Measurements from ENCODE around the gene CALHM3. TPM values are rescaled to one million over a fixed set of nuclear protein-coding genes. Genes with fewer than 3 reads are reported as not detected.

CALHM3 gene
- total RNA-seq, 1 experiment from 2014 or later = 0.13 TPM

DNA sequence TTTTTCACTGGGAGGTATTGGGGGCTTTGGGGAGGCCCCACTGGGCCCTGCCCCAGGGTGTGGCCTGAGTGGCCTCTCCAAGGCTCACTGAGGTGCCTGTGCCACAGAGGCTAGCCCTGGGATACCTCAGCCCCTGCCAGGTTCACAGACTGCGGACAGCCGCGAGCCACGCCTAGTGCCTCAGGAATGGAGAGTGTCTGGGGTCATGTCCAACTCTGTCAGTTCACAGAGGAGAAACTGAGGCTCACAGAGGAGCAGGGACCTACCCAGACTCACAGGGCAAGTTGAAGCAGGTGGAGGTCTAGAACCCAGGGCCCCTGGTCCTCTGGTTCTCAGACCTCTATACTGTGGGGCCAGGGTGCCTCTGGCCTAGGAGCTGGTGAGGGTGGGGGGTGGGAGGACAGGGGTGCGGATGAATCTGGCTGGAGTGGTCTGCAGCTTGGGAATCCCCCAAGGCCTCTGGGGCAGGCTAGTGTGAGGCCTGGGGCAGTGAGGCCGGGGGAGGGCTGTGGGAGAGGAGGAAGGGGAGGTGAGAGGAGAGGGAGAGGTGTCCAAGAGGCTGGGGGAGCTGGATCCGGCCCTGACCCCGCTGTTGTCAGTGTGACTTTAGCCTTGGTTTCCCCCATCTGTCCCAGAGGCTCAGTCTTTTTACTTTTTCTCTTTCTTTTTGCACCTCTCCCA is 34.5 kb upstream of the CALHM3 start (continued):
- TF ChIP-seq, protein P1, sequence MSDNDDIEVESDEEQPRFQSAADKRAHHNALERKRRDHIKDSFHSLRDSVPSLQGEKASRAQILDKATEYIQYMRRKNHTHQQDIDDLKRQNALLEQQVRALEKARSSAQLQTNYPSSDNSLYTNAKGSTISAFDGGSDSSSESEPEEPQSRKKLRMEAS (CRISPR knock-in tag; IDR thresholded peaks at IDR 0.05) = no peak
- TF ChIP-seq, protein P2, sequence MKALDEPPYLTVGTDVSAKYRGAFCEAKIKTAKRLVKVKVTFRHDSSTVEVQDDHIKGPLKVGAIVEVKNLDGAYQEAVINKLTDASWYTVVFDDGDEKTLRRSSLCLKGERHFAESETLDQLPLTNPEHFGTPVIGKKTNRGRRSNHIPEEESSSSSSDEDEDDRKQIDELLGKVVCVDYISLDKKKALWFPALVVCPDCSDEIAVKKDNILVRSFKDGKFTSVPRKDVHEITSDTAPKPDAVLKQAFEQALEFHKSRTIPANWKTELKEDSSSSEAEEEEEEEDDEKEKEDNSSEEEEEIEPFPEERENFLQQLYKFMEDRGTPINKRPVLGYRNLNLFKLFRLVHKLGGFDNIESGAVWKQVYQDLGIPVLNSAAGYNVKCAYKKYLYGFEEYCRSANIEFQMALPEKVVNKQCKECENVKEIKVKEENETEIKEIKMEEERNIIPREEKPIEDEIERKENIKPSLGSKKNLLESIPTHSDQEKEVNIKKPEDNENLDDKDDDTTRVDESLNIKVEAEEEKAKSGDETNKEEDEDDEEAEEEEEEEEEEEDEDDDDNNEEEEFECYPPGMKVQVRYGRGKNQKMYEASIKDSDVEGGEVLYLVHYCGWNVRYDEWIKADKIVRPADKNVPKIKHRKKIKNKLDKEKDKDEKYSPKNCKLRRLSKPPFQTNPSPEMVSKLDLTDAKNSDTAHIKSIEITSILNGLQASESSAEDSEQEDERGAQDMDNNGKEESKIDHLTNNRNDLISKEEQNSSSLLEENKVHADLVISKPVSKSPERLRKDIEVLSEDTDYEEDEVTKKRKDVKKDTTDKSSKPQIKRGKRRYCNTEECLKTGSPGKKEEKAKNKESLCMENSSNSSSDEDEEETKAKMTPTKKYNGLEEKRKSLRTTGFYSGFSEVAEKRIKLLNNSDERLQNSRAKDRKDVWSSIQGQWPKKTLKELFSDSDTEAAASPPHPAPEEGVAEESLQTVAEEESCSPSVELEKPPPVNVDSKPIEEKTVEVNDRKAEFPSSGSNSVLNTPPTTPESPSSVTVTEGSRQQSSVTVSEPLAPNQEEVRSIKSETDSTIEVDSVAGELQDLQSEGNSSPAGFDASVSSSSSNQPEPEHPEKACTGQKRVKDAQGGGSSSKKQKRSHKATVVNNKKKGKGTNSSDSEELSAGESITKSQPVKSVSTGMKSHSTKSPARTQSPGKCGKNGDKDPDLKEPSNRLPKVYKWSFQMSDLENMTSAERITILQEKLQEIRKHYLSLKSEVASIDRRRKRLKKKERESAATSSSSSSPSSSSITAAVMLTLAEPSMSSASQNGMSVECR (CRISPR knock-in tag; IDR thresholded peaks at IDR 0.05; ENCODE audit: borderline replicate concordance) = no peak
- TF ChIP-seq, protein P3, sequence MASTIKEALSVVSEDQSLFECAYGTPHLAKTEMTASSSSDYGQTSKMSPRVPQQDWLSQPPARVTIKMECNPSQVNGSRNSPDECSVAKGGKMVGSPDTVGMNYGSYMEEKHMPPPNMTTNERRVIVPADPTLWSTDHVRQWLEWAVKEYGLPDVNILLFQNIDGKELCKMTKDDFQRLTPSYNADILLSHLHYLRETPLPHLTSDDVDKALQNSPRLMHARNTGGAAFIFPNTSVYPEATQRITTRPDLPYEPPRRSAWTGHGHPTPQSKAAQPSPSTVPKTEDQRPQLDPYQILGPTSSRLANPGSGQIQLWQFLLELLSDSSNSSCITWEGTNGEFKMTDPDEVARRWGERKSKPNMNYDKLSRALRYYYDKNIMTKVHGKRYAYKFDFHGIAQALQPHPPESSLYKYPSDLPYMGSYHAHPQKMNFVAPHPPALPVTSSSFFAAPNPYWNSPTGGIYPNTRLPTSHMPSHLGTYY (CRISPR knock-in tag; IDR thresholded peaks at IDR 0.05) = no peak

DNA sequence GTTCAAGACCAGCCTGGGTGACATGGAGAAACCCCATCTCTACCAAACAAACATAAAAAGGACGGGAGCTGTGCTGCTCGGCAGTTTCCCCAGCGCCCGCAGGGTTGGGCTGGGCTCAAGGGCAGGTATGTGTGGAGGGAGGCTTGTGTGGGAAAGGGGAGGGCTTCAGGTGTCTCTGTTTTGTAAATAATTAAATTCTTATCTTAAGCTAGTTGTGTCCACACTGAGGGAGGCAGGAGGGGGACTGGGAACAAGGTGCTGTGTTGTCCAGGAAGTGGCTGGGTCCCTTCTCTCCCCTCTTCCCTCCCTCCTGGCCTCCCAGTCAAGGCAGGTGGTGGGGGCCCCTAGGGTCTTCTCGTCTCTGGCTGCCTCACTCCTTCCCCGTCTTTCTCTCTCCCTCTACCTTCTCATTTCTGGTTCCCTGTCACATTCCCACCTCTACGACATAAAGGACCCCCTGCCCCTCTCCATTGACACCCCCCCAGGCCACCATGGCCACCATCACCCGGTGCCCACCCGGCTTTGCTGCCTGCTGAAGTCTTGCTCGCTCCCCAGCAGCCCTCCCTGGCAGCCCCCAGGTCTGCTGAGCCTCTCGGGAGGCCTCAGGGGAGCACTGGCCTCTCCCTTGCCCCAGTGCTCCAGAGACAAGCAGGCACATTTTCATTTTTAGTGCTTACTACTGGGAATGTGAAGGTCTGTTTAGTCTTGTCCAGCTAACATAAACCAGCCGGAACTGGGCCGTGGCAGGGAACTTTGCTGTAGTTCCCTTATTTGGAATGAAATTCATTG is 33.7 kb upstream of the CALHM3 start:
- Mint-ChIP-seq H3K4me3 (no peak overlapping the region), H3K27ac (no peak overlapping the region), H3K27me3 (ENCODE audit: low read depth) (no peaks in the 10 kb centered on the region), H3K4me1 (peaks cover 6% of the 10 kb centered on the region), H3K36me3 (no peaks in the 10 kb centered on the region), H3K9me3 (no peaks in the 10 kb centered on the region)
- ChIA-PET POLR2A (no interaction called here), CTCF (interaction anchor here (2.0 kb wide), 1 partner anchor 30 kb away, joined by 6 read pairs; no protein-coding TSS in a partner anchor)
- DNase-seq (ENCODE audit: low spot score) (no peak), ATAC-seq (peak; percentile 29; the same call in 1 of the 2 replicates)
- TF ChIP-seq ATF1 (CRISPR knock-in tag; IDR thresholded peaks at IDR 0.05) (no peak), NR1H2 (CRISPR knock-in tag; IDR thresholded peaks at IDR 0.05) (no peak), ZNF317 (CRISPR knock-in tag; IDR thresholded peaks at IDR 0.05; ENCODE audit: borderline replicate concordance, low read depth) (no peak), ELF4 (CRISPR knock-in tag; IDR thresholded peaks at IDR 0.05; ENCODE audit: low read depth) (no peak), TEAD1 (CRISPR knock-in tag; IDR thresholded peaks at IDR 0.05) (no peak), NR3C1 (CRISPR knock-in tag; conservative IDR thresholded peaks at IDR 0.05; ENCODE audit: low read depth) (no peak), SP1 (CRISPR knock-in tag; conservative IDR thresholded peaks at IDR 0.05) (no peak), ZNF671 (CRISPR knock-in tag; IDR thresholded peaks at IDR 0.05) (no peak), FOXJ3 (CRISPR knock-in tag; IDR thresholded peaks at IDR 0.05; ENCODE audit: borderline replicate concordance) (no peak), EMX1 (CRISPR knock-in tag; IDR thresholded peaks at IDR 0.05) (no peak), FOXP1 (CRISPR knock-in tag; IDR thresholded peaks at IDR 0.05; ENCODE audit: borderline replicate concordance) (no peak)
- TF ChIP-seq, protein P4, sequence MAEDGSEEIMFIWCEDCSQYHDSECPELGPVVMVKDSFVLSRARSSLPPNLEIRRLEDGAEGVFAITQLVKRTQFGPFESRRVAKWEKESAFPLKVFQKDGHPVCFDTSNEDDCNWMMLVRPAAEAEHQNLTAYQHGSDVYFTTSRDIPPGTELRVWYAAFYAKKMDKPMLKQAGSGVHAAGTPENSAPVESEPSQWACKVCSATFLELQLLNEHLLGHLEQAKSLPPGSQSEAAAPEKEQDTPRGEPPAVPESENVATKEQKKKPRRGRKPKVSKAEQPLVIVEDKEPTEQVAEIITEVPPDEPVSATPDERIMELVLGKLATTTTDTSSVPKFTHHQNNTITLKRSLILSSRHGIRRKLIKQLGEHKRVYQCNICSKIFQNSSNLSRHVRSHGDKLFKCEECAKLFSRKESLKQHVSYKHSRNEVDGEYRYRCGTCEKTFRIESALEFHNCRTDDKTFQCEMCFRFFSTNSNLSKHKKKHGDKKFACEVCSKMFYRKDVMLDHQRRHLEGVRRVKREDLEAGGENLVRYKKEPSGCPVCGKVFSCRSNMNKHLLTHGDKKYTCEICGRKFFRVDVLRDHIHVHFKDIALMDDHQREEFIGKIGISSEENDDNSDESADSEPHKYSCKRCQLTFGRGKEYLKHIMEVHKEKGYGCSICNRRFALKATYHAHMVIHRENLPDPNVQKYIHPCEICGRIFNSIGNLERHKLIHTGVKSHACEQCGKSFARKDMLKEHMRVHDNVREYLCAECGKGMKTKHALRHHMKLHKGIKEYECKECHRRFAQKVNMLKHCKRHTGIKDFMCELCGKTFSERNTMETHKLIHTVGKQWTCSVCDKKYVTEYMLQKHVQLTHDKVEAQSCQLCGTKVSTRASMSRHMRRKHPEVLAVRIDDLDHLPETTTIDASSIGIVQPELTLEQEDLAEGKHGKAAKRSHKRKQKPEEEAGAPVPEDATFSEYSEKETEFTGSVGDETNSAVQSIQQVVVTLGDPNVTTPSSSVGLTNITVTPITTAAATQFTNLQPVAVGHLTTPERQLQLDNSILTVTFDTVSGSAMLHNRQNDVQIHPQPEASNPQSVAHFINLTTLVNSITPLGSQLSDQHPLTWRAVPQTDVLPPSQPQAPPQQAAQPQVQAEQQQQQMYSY (CRISPR knock-in tag; IDR thresholded peaks at IDR 0.05) = no peak
- TF ChIP-seq, protein P5, sequence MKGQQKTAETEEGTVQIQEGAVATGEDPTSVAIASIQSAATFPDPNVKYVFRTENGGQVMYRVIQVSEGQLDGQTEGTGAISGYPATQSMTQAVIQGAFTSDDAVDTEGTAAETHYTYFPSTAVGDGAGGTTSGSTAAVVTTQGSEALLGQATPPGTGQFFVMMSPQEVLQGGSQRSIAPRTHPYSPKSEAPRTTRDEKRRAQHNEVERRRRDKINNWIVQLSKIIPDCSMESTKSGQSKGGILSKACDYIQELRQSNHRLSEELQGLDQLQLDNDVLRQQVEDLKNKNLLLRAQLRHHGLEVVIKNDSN (CRISPR knock-in tag; IDR thresholded peaks at IDR 0.05) = no peak
- TF ChIP-seq, protein P6, sequence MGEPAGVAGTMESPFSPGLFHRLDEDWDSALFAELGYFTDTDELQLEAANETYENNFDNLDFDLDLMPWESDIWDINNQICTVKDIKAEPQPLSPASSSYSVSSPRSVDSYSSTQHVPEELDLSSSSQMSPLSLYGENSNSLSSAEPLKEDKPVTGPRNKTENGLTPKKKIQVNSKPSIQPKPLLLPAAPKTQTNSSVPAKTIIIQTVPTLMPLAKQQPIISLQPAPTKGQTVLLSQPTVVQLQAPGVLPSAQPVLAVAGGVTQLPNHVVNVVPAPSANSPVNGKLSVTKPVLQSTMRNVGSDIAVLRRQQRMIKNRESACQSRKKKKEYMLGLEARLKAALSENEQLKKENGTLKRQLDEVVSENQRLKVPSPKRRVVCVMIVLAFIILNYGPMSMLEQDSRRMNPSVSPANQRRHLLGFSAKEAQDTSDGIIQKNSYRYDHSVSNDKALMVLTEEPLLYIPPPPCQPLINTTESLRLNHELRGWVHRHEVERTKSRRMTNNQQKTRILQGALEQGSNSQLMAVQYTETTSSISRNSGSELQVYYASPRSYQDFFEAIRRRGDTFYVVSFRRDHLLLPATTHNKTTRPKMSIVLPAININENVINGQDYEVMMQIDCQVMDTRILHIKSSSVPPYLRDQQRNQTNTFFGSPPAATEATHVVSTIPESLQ (CRISPR knock-in tag; IDR thresholded peaks at IDR 0.05) = no peak
- TF ChIP-seq, protein P7, sequence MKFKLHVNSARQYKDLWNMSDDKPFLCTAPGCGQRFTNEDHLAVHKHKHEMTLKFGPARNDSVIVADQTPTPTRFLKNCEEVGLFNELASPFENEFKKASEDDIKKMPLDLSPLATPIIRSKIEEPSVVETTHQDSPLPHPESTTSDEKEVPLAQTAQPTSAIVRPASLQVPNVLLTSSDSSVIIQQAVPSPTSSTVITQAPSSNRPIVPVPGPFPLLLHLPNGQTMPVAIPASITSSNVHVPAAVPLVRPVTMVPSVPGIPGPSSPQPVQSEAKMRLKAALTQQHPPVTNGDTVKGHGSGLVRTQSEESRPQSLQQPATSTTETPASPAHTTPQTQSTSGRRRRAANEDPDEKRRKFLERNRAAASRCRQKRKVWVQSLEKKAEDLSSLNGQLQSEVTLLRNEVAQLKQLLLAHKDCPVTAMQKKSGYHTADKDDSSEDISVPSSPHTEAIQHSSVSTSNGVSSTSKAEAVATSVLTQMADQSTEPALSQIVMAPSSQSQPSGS (CRISPR knock-in tag; IDR thresholded peaks at IDR 0.05; ENCODE audit: borderline replicate concordance, low read depth) = no peak

Data from WTC11 (cell line).